Nephron (organoid): Measurements from ENCODE around the gene HGD.

Experiments
- H3K27ac Mint-ChIP-seq, 3 experiments: 2 replicates each; pipeline ENCODE4 v1.8.0; 2020; ENCODE audit warnings: mixed read lengths in 3 of 3, mild to moderate bottlenecking in 2 of 3, moderate library complexity in 1 of 3
- H3K27me3 Mint-ChIP-seq: 2 replicates; pipeline ENCODE4 v1.8.0; 2021; ENCODE audit warnings: low read depth, mild to moderate bottlenecking, moderate library complexity, mixed read lengths
- H3K36me3 Mint-ChIP-seq: 2 replicates; pipeline ENCODE4 v1.8.0; 2020; ENCODE audit warnings: low read depth, mixed read lengths
- H3K4me1 Mint-ChIP-seq: 2 replicates; pipeline ENCODE4 v1.8.0; 2020; ENCODE audit warnings: mixed read lengths
- H3K4me3 Mint-ChIP-seq, 3 experiments: 2 replicates each; pipeline ENCODE4 v1.8.0; 2020; ENCODE audit warnings: mild to moderate bottlenecking in 3 of 3, mixed read lengths in 3 of 3, moderate library complexity in 2 of 3
- H3K9me3 Mint-ChIP-seq: 2 replicates; pipeline ENCODE4 v1.8.0; 2020; ENCODE audit warnings: mixed read lengths
- TF ChIP-seq, protein P1 (sequence below), 3 experiments: fragments of 200-600 bp; sonication (generic); IDR thresholded peaks; one replicate each; pipeline ENCODE4 v1.5.0; 2021; ENCODE audit warnings: antibody characterized with exemption in 3 of 3; ENCODE audit not compliant: unreplicated experiment in 3 of 3

HGD gene

DNA sequence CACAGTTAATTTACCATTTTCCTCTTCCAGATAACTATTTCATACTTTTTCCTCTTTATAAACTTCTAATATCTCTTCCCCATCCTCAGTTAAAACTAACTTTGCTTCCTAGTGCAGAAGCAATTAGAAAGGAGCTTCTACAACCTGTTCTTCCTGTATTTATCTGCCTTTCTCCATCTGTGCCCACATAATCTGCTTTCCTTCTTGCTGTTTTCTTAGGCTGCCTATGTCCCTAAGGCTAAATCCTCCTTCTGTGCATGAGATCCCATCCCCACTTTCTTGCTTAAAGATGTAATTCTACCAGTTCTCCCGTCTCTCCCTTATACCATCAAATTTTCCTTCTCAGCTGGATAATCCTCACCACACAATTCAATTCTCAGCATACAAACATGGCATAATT lies 28.3 kb upstream of the HGD start:
- TF ChIP-seq, protein P1, sequence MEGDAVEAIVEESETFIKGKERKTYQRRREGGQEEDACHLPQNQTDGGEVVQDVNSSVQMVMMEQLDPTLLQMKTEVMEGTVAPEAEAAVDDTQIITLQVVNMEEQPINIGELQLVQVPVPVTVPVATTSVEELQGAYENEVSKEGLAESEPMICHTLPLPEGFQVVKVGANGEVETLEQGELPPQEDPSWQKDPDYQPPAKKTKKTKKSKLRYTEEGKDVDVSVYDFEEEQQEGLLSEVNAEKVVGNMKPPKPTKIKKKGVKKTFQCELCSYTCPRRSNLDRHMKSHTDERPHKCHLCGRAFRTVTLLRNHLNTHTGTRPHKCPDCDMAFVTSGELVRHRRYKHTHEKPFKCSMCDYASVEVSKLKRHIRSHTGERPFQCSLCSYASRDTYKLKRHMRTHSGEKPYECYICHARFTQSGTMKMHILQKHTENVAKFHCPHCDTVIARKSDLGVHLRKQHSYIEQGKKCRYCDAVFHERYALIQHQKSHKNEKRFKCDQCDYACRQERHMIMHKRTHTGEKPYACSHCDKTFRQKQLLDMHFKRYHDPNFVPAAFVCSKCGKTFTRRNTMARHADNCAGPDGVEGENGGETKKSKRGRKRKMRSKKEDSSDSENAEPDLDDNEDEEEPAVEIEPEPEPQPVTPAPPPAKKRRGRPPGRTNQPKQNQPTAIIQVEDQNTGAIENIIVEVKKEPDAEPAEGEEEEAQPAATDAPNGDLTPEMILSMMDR (IDR thresholded peaks at IDR 0.05; ENCODE audit: unreplicated experiment in 3 of 3) = no peak
- no peak overlapping the region for H3K27ac Mint-ChIP-seq

DNA sequence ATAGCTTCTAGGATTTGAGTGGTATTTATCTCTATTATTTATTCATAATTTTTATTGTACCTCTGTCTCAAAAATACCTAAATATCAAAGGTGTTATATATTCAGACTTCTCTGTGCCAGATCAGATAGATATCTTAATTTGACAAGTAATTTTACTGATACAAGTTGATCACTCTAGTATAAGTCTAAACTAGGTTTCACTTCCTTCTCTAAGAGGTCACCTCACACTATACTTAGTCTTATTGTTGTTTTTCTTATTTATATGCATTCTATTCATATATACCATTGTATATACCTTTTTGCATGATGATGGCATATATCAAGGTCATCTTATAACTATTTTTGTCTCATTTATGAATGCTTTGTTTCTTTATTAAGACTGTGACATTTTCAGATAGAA lies 26.4 kb upstream of the HGD start:
- peaks cover 15% of the 10 kb centered on the region for H3K36me3 Mint-ChIP-seq
- H3K4me3 Mint-ChIP-seq = no peak overlapping the region
- H3K9me3 Mint-ChIP-seq = peaks cover 2% of the 10 kb centered on the region
- no peaks in the 10 kb centered on the region for H3K4me1 Mint-ChIP-seq
- TF ChIP-seq, protein P1 (IDR thresholded peaks at IDR 0.05; ENCODE audit: unreplicated experiment in 3 of 3) = no peak
- no peak overlapping the region for H3K27ac Mint-ChIP-seq
- no peaks in the 10 kb centered on the region for H3K27me3 Mint-ChIP-seq

More for the DNA sequence above, 28.3 kb upstream of the HGD start:
- Mint-ChIP-seq H3K9me3 (no peaks in the 10 kb centered on the region), H3K27me3 (no peaks in the 10 kb centered on the region), H3K4me1 (no peaks in the 10 kb centered on the region), H3K4me3 (no peak overlapping the region), H3K36me3 (peaks cover under 1% of the 10 kb centered on the region)

- Mint-ChIP-seq H3K4me3 (no peak overlapping the region), H3K27ac (no peak overlapping the region), H3K27me3 (no peaks in the 10 kb centered on the region), H3K36me3 (peaks cover 26% of the 10 kb centered on the region), H3K4me1 (no peaks in the 10 kb centered on the region), H3K9me3 (peaks cover 2% of the 10 kb centered on the region)
- TF ChIP-seq, protein P1 (IDR thresholded peaks at IDR 0.05; ENCODE audit: unreplicated experiment in 3 of 3) = no peak
Observed at GRCh38 chr3:120706950-120707349, 24.9 kb upstream of the HGD start.

- H3K4me1 Mint-ChIP-seq = no peaks in the 10 kb centered on the region
- TF ChIP-seq, protein P1 (IDR thresholded peaks at IDR 0.05; ENCODE audit: unreplicated experiment in 3 of 3) = no peak
- peaks cover 29% of the 10 kb centered on the region for H3K36me3 Mint-ChIP-seq
- H3K9me3 Mint-ChIP-seq = peaks cover 2% of the 10 kb centered on the region
- H3K4me3 Mint-ChIP-seq = no peak overlapping the region
- no peak overlapping the region for H3K27ac Mint-ChIP-seq
- H3K27me3 Mint-ChIP-seq = no peaks in the 10 kb centered on the region
Observed at GRCh38 chr3:120705884-120706582, 24.0 kb upstream of the HGD start.

GRCh38 chr3:120699333-120699732 lies 17.3 kb upstream of the HGD start:
- peaks cover 23% of the 10 kb centered on the region for H3K36me3 Mint-ChIP-seq
- TF ChIP-seq, protein P1 (IDR thresholded peaks at IDR 0.05; ENCODE audit: unreplicated experiment in 3 of 3) = no peak
- H3K27me3 Mint-ChIP-seq = no peaks in the 10 kb centered on the region
- no peaks in the 10 kb centered on the region for H3K4me1 Mint-ChIP-seq
- H3K4me3 Mint-ChIP-seq = no peak overlapping the region
- H3K27ac Mint-ChIP-seq = no peak overlapping the region
- H3K9me3 Mint-ChIP-seq = peaks cover 2% of the 10 kb centered on the region
